HG03064 (cell line): Measurements from ENCODE around the gene LZTS3.
"Not testable (repeated sequence)": the region's sequence is repeated elsewhere in the genome, so short reads cannot be mapped to it uniquely, and the experiment has no call there.

Experiments
- ATAC-seq: cut with Tn5 transposase; IDR thresholded peaks from one replicate; pipeline ENCODE4 v1.9.1; 2021; ENCODE audit warnings: low read depth; ENCODE audit not compliant: unreplicated experiment

LZTS3 gene

GRCh38 chr20:3172933-3173609, at the start of gene LZTS3:
LZTS3 (minus strand) TSS chr20:3173549; CDS start chr20:3167163, 6,386 bp downstream.
- peak; percentile 42 for ATAC-seq

GRCh38 chr20:3221398-3222226, 48.3 kb upstream of the LZTS3 start:
- ATAC-seq = no peak

DNA sequence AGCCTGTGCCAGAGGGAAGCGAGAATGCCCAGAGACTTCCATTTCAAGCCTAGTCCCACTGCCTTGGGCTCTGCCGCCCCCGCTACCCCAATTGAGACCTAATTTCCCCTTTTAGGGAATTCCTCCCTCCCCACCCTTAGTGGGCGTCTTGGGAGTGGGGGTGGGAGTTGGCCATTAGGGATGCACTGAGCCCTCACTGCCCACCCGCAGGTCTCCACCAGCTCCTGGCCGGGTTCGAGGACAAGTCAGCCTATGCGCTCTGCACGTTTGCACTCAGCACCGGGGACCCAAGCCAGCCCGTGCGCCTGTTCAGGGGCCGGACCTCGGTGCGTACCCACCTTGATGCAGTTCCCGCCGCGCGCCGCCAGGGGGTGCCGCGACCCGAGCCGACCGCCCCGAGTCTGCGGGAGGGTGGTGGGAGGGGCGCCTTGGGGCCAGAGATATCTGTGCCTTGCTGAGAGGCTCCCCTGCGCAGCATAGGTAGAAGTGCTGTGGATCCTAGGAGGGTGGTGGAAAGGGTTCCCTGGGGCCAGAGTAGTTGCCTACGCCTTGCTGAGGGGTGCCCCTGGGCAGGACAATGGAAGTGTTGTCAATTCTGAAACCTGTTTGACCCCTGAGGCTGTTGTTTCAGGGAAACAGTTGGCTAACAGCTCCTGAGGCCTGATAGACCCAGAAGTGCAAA, 45.1 kb upstream of the LZTS3 start:
- ATAC-seq = no peak

DNA sequence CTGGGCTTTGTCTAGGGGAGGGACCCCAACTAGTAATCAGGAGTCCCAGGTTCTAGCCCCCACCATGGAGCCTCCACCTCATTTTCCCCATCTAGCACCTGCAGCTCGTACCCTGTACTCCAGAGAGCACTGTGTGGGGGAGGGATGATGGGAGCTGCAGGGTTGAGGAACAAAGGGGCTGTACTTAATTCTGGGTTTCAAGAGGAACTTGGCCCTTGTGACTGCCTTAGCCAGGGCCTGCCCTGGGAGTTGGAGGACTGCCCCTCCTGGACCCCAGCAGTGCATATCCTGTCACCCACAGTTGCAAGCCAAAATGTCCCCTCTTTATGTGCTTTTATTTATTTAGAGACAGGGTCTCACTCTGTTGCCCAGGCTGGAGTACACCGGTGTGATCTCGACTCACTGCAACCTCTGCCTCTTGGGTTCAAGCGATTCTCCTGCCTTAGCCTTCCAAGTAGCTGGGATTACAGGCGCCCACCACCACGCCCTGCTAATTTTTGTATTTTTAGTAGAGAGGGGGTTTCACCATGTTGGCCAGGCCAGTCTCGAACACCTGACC, 42.1 kb upstream of the LZTS3 start:
- not testable (repeated sequence) for ATAC-seq

GRCh38 chr20:3213226-3213625, 39.9 kb upstream of the LZTS3 start:
- no peak for ATAC-seq

- no peak for ATAC-seq
Measured at GRCh38 chr20:3210346-3210745, 37.0 kb upstream of the LZTS3 start.

DNA sequence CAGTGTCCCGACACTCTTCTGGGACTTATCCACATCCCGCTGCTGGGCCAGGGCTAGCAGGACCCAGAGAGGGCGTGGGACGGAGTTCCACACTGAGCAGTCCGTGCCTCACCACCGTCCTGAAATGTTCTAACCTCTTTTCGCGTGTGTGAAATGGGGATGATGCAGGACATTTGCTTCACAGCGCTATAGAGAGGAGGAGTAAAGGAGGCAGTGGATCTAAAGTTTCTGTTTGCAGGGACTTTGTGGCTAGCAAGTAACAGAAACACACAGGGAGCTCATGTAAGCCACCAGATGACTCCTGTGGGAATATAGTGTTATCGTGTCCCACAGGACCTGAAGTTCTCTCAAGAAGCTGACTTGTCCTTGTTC, 36.6 kb upstream of the LZTS3 start:
- ATAC-seq = no peak

DNA sequence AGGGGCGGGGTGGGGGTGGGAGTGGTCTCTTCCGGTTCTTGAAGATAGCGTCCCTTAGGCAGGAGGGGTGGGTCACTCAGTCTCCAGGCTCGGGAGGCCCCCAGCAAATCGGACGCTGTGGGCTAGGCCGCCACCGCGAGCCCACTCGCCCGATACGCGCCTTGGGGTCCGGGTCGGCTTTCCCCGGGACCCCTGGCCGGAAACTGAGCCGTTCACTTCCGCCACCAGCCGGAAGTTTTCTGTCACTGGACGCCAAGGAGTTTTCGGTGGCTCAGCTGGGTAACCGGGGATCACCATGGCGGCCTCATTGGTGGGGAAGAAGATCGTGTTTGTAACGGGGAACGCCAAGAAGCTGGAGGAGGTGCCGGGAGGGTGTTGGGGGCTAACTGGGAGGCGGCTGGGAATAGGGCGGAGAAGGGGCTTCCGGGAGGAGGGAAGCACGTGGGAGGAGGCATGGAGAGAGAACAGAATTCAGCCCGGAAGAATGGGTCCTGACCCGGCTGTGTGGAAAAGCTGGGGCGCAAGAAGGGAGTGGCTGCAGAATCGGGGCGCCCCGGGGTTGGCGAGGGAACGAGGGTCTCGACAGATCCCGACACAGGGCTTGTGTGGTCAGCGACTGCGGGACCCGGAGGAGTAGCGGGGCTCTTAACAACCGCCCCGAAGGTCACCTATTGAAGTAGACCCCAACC, 36.1 kb upstream of the LZTS3 start, which contains the start of gene ITPA:
Gene ITPA, plus strand, starts transcription at position 242 of the 689 bp plus-strand sequence. Its CDS starts 54 bp downstream, at position 296.
- no peak for ATAC-seq

DNA sequence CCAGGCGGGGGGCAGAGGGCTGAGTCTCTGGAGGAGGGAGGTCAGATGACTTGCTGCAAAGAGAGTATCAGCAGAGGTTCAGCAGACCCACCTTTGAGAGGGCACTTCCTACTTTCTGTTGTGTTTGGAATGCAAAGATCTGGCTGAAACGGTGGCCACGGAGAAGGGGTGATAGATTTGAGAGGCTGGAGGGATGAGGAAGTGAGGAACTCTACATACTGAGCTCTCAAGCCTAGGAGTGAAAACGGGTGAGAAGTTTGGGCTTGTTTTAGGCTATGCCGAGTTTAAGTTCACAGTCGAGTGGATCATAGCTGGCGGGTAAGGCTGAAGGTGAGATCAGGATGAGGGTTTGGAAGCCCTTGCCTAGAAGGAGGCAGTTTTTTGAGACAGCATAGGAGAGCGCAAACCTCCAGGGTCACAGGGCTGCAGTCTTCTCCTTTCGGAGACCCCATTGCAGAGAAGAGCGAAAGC, 35.5 kb upstream of the LZTS3 start:
- ATAC-seq = no peak

- peak; percentile 79 for ATAC-seq
Measured at GRCh38 chr20:3204124-3204794, 30.9 kb upstream of the LZTS3 start, which contains the start of gene DDRGK1. DDRGK1 (minus strand) TSS chr20:3204682; CDS start chr20:3204627, 55 bp downstream.

- ATAC-seq = peak; percentile 13
Measured at GRCh38 chr20:3203315-3204123, 30.2 kb upstream of the LZTS3 start.

- no peak for ATAC-seq
Measured at GRCh38 chr20:3202965-3203314, 29.6 kb upstream of the LZTS3 start.

- ATAC-seq = no peak
Measured at GRCh38 chr20:3199976-3200755, 26.8 kb upstream of the LZTS3 start.

DNA sequence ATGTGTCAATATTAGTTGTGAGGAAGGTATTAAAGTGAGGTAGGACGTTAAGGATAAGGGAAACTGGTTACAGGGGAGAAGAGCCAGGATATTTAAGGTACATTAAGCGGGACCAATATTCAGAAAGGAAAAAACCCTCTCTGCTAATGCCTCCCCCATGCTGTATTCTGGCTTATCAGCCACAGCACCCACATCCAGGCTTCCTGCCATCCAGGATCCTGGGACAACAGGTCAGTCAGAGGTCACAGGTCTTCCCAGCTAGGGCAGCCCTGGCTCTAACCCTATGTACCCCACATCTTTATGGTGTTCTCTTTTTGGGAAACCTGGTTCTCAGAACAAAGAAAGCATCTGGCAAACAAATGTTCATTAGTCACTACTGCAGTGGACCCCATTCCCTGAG, 25.9 kb upstream of the LZTS3 start:
- ATAC-seq = no peak

- no peak for ATAC-seq
Measured at GRCh38 chr20:3195590-3196237, 22.4 kb upstream of the LZTS3 start.

GRCh38 chr20:3194617-3195280, 21.4 kb upstream of the LZTS3 start:
- ATAC-seq = no peak
